HepG2 (cell line): Measurements from ENCODE around the gene DNMT3A. TPM values are rescaled to one million over a fixed set of nuclear protein-coding genes. Genes with fewer than 3 reads are reported as not detected.

Source experiments
- ATAC-seq: fragments of 200-7000 bp; cut with Tn5 transposase; 3 replicates; pipeline ENCODE4 v1.9.1; 2020; ENCODE audit warnings: mild to moderate bottlenecking, moderate library complexity
- BruUV-seq: library from RNA; stranded (reverse); fragments of 400-500 nt; replicated peaks from 2 replicates; lab custom pipeline; 2021; lab: Mats Ljungman, UMichigan
- CTCF ChIA-PET: fragments of 300-600 bp; formaldehyde crosslinking; extraction: SDS; loops from one replicate; lab custom pipeline; 2021; ENCODE audit warnings: low total read pairs, inconsistent platforms, low intra/inter-chr PET ratio; lab: Yijun Ruan, JAX
- POLR2A ChIA-PET: fragments of 350-600 bp; sonication (Branson Sonifier 250); formaldehyde crosslinking; loops from one replicate; lab custom pipeline; 2020; ENCODE audit warnings: antibody characterized with exemption, inconsistent platforms; lab: Yijun Ruan, JAX
- DNase-seq: peaks from one replicate; pipeline ENCODE4 v3.0.0-alpha.2; 2015; ENCODE audit warnings: low spot score
- FAIRE-seq: peaks from 3 replicates; lab custom pipeline; 2011; peaks lifted over from hg19 to GRCh38; lab: Jason Lieb, UNC
- H2AFZ ChIP-seq: one replicate; pipeline ENCODE4 v1.6.1; 2011; ENCODE audit warnings: low read length, inconsistent platforms
- H3K27ac ChIP-seq: fragments of 300-600 bp; 3 replicates; pipeline ENCODE4 v1.8.0; 2011; ENCODE audit warnings: mixed run types, mild to moderate bottlenecking, mixed read lengths, low read length, inconsistent platforms; ENCODE audit not compliant: insufficient read depth; ENCODE audit errors: extremely low read length
- H3K27me3 ChIP-seq, 2 experiments: fragments of 200-600 bp in 1 of 2; 2 replicates in 1 of 2; 3 replicates in 1 of 2; pipeline versions ENCODE4 v1.6.0 to v1.8.0; 2011; ENCODE audit warnings: low read length in 2 of 2, mild to moderate bottlenecking in 2 of 2, moderate library complexity in 2 of 2, inconsistent platforms in 1 of 2; ENCODE audit not compliant: insufficient read depth in 2 of 2, control insufficient read depth in 1 of 2
- H3K36me3 ChIP-seq, 2 experiments: fragments of 200-600 bp in 1 of 2; replicated peaks in 1 of 2; 2 replicates in 1 of 2; 3 replicates in 1 of 2; pipeline versions ENCODE4 v1.5.1 to v1.8.0; 2011; ENCODE audit warnings: low read length in 2 of 2, inconsistent platforms in 1 of 2; ENCODE audit not compliant: insufficient read depth in 2 of 2, control insufficient read depth in 1 of 2
- H3K4me1 ChIP-seq: 2 replicates; pipeline ENCODE4 v1.5.1; 2012; ENCODE audit warnings: low read length, inconsistent platforms; ENCODE audit not compliant: insufficient read depth
- H3K4me2 ChIP-seq: 2 replicates; pipeline ENCODE4 v1.6.0; 2011; ENCODE audit warnings: low read depth, low read length, inconsistent platforms
- H3K4me3 ChIP-seq, 3 experiments: fragments of 200-600 bp in 1 of 3; sonication (generic), shearing (Covaris generic) in 1 of 3; replicated peaks in 1 of 3; 2 replicates each; pipeline ENCODE4 v1.5.1; 2011 to 2016; ENCODE audit warnings: low read length in 3 of 3, inconsistent platforms in 2 of 3, low read depth in 2 of 3, mild to moderate bottlenecking in 2 of 3, control low read depth in 1 of 3, mixed read lengths in 1 of 3; ENCODE audit not compliant: insufficient read depth in 1 of 3
- H3K79me2 ChIP-seq: one replicate; pipeline ENCODE4 v1.6.1; 2011; ENCODE audit warnings: low read length, inconsistent platforms; ENCODE audit not compliant: insufficient read depth
- H3K9ac ChIP-seq: 2 replicates; pipeline ENCODE4 v1.6.0; 2011; ENCODE audit warnings: mild to moderate bottlenecking, low read depth, low read length, inconsistent platforms; ENCODE audit not compliant: insufficient read depth
- H3K9me3 ChIP-seq: 2 replicates; pipeline ENCODE4 v1.5.1; 2012; ENCODE audit warnings: mild to moderate bottlenecking, low read length
- H4K20me1 ChIP-seq: 2 replicates; pipeline ENCODE4 v1.6.0; 2011; ENCODE audit warnings: inconsistent platforms, mild to moderate bottlenecking, low read length, moderate library complexity; ENCODE audit not compliant: insufficient read depth
- ESRRA ChIP-seq: sonication (generic); formaldehyde crosslinking; IDR thresholded peaks from 2 replicates; pipeline ENCODE4 v1.5.1; 2020; ENCODE audit warnings: mild to moderate bottlenecking, low read depth, missing genetic modification reagents
- KDM1A ChIP-seq: IDR thresholded peaks from 2 replicates; pipeline ENCODE4 v1.6.1; 2016; ENCODE audit warnings: missing compliant biosample characterization
- PCBP1 ChIP-seq: fragments of 200-400 bp; formaldehyde crosslinking; IDR thresholded peaks from 2 replicates; pipeline ENCODE4 v1.6.1; 2017; ENCODE audit warnings: mild to moderate bottlenecking, low read depth, low read length, borderline replicate concordance
- PHF5A ChIP-seq: IDR thresholded peaks from one replicate; pipeline ENCODE4 v1.6.1; 2018; ENCODE audit warnings: low read depth, missing genetic modification reagents; ENCODE audit not compliant: unreplicated experiment
- PRPF4 ChIP-seq: fragments of 200-400 bp; formaldehyde crosslinking; IDR thresholded peaks from 2 replicates; pipeline ENCODE4 v1.6.1; 2016; ENCODE audit warnings: low read length, low read depth; ENCODE audit not compliant: poor library complexity, severe bottlenecking
- SOX6 ChIP-seq, 2 experiments: fragments of 450-650 bp in 1 of 2; sonication (generic) in 1 of 2; formaldehyde crosslinking in 1 of 2; IDR thresholded peaks; 2 replicates each; pipeline versions ENCODE4 v1.4.0 to v1.6.1; 2017 to 2020; ENCODE audit warnings: antibody characterized with exemption in 1 of 2, mild to moderate bottlenecking in 1 of 2, missing genetic modification reagents in 1 of 2
- U2AF2 ChIP-seq: fragments of 200-400 bp; formaldehyde crosslinking; IDR thresholded peaks from 2 replicates; pipeline ENCODE4 v1.6.1; 2017; ENCODE audit warnings: low read depth, mild to moderate bottlenecking, low read length
- WGBS: methylation state at CpG from one replicate; pipeline ENCODE4 v1.1.6; 2017; ENCODE audit warnings: low lambda C conversion rate; 5-methylcytosine and 5-hydroxymethylcytosine counted together
- in situ Hi-C: cut with HindIII; loops from 2 replicates; pipeline ENCODE4 v1.10.0; 2017; ENCODE audit warnings: low pct_unique_long_range_greater_than_20kb; ENCODE audit not compliant: extremely low pct_ligation_motif_present
- intact Hi-C: fragments of 100-400 bp; cut with micrococcal nuclease; formaldehyde crosslinking; loops from one replicate; pipeline ENCODE4 v1.10.0; 2022; ENCODE audit not compliant: unreplicated experiment
- polyA plus RNA-seq, 8 experiments: library from polyadenylated mRNA; depleted of rRNA in 3 of 8; stranded (reverse) in 7 of 8; unstranded in 1 of 8; fragments of >200 nt; fragmentation: Illumina TruSeq in 4 of 8; extraction: Trizol in 4 of 8; gene quantifications; 2 replicates each; pipeline versions ENCODE4 v1.2.1 to v1.2.3, GENCODE V29; 2011 to 2016; ENCODE audit warnings: low read depth in 4 of 8, missing spikeins in 1 of 8, mixed read lengths in 1 of 8; ENCODE audit not compliant: insufficient read depth in 1 of 8
- total RNA-seq, 5 experiments: library from RNA; depleted of rRNA; stranded (reverse); fragments of >200 nt; fragmentation: Illumina TruSeq; extraction: Trizol; gene quantifications; 2 replicates each; pipeline ENCODE4 v1.2.3, GENCODE V29; 2016; ENCODE audit warnings: low read depth in 1 of 5
- TF ChIP-seq, protein P1 (sequence below): sonication (generic); formaldehyde crosslinking; IDR thresholded peaks from 2 replicates; pipeline ENCODE4 v1.4.0; 2020; ENCODE audit warnings: missing genetic modification reagents, borderline replicate concordance
- TF ChIP-seq, protein P2 (sequence below): sonication (generic); formaldehyde crosslinking; IDR thresholded peaks from 2 replicates; pipeline ENCODE4 v1.5.0; 2020; ENCODE audit warnings: missing genetic modification reagents
- TF ChIP-seq, protein P3 (sequence below): sonication (generic); formaldehyde crosslinking; IDR thresholded peaks from 2 replicates; pipeline ENCODE4 v1.5.1; 2020; ENCODE audit warnings: mild to moderate bottlenecking, missing genetic modification reagents, moderate library complexity

DNMT3A gene
- total and polyA plus RNA-seq, 2 of the 13 experiments (the other 11 are each of a cell fraction or from before 2014, with no cell fraction given) = 14.7 to 29.1 TPM

DNA sequence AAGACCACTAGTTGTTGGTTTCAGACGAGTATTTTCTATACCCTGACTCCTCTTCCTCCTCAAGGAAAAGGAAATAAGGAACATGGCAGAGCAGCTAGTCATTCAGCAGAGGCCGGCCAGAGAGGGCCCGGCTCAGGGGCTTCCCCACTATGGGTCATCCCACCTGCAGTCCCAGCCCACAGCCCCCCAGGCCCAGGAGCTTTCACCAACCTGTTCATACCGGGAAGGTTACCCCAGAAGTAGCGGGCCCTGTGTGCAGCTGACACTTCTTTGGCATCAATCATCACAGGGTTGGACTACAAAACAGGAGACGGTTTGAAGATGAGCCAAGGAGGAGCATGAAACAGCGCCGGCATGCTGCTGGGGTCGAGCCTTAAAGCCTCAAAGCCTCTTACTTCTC, 102.8 kb downstream of the DNMT3A start (continued):
- TF ChIP-seq, protein P1, sequence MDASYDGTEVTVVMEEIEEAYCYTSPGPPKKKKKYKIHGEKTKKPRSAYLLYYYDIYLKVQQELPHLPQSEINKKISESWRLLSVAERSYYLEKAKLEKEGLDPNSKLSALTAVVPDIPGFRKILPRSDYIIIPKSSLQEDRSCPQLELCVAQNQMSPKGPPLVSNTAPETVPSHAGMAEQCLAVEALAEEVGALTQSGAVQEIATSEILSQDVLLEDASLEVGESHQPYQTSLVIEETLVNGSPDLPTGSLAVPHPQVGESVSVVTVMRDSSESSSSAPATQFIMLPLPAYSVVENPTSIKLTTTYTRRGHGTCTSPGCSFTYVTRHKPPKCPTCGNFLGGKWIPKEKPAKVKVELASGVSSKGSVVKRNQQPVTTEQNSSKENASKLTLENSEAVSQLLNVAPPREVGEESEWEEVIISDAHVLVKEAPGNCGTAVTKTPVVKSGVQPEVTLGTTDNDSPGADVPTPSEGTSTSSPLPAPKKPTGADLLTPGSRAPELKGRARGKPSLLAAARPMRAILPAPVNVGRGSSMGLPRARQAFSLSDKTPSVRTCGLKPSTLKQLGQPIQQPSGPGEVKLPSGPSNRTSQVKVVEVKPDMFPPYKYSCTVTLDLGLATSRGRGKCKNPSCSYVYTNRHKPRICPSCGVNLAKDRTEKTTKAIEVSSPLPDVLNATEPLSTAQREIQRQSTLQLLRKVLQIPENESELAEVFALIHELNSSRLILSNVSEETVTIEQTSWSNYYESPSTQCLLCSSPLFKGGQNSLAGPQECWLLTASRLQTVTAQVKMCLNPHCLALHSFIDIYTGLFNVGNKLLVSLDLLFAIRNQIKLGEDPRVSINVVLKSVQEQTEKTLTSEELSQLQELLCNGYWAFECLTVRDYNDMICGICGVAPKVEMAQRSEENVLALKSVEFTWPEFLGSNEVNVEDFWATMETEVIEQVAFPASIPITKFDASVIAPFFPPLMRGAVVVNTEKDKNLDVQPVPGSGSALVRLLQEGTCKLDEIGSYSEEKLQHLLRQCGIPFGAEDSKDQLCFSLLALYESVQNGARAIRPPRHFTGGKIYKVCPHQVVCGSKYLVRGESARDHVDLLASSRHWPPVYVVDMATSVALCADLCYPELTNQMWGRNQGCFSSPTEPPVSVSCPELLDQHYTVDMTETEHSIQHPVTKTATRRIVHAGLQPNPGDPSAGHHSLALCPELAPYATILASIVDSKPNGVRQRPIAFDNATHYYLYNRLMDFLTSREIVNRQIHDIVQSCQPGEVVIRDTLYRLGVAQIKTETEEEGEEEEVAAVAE = no peak
- TF ChIP-seq PCBP1 (no peak), PRPF4 (no peak), PHF5A (no peak), KDM1A (CRISPR knock-in tag) (no peak)
- TF ChIP-seq, protein P2, sequence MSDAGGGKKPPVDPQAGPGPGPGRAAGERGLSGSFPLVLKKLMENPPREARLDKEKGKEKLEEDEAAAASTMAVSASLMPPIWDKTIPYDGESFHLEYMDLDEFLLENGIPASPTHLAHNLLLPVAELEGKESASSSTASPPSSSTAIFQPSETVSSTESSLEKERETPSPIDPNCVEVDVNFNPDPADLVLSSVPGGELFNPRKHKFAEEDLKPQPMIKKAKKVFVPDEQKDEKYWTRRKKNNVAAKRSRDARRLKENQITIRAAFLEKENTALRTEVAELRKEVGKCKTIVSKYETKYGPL (CRISPR knock-in tag) = no peak

DNA sequence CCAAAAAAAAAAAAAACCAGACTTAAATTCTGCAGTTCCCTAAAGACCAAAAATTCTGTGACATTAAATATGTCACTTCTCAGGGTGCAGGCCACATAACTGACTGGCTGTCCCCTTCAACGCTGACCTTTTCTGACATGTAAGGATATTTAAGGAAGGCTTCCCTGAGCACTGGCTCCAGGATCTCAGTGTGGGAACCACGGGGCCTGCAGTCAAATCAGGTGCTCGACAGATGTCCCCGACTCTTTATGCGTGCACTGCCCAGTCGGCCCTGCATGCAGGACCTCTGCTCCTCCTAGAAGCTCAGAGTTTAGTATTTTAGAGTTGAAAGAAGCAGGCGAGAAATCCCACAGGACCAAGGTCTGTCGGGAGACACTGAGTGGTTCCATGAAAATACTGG, 104.0 kb downstream of the DNMT3A start:
- H3K9ac ChIP-seq = no peak overlapping the region
- H3K27me3 ChIP-seq = no peaks in the 10 kb centered on the region
- H3K36me3 ChIP-seq = peaks cover 46 to 92% of the 10 kb centered on the region in 2 experiments
- BruUV-seq = no TSS peak
- H3K4me3 ChIP-seq = no peak overlapping the region
- no peak overlapping the region for H2AFZ ChIP-seq
- FAIRE-seq (no peak), ATAC-seq (no peak), DNase-seq (no peak)
- TF ChIP-seq ESRRA (CRISPR knock-in tag) = no peak
- TF ChIP-seq, protein P3, sequence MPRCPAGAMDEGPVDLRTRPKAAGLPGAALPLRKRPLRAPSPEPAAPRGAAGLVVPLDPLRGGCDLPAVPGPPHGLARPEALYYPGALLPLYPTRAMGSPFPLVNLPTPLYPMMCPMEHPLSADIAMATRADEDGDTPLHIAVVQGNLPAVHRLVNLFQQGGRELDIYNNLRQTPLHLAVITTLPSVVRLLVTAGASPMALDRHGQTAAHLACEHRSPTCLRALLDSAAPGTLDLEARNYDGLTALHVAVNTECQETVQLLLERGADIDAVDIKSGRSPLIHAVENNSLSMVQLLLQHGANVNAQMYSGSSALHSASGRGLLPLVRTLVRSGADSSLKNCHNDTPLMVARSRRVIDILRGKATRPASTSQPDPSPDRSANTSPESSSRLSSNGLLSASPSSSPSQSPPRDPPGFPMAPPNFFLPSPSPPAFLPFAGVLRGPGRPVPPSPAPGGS (CRISPR knock-in tag) = no peak
- no peak for TF ChIP-seq U2AF2
- TF ChIP-seq SOX6 (IDR thresholded peaks at IDR 0.05) = no peak
- TF ChIP-seq SOX6 (CRISPR knock-in tag; IDR thresholded peaks at IDR 0.05) = no peak
- in situ Hi-C loops = no loop called here
- CTCF ChIA-PET = no interaction called here
- H3K9me3 ChIP-seq = no peaks in the 10 kb centered on the region
- H3K4me2 ChIP-seq = no peak overlapping the region
- 95% methylated on average over 8 of the region's 8 CpGs for WGBS
- H3K79me2 ChIP-seq = no peaks in the 10 kb centered on the region
- H3K4me1 ChIP-seq = peaks cover 16% of the 10 kb centered on the region
- POLR2A ChIA-PET = no interaction called here
- no peaks in the 10 kb centered on the region for H4K20me1 ChIP-seq
- H3K27ac ChIP-seq = no peak overlapping the region
- intact Hi-C loops = no loop called here
